Measurements from ENCODE around the gene PLA2G4B. TPM values are rescaled to one million over a fixed set of nuclear protein-coding genes. Genes with fewer than 3 reads are reported as not detected.

PLA2G4B gene
- polyA plus RNA-seq, 1 donor, result 16.4 TPM

- no peak for DNase-seq
These were observed 31.4 kb downstream of the PLA2G4B start for GRCh38 chr15:41869770-41870688.

- DNase-seq, result no peak
These were observed 32.0 kb downstream of the PLA2G4B start for GRCh38 chr15:41870689-41871081.

GRCh38 chr15:41871175-41871905 is 32.7 kb downstream of the PLA2G4B start:
- DNase-seq, result no peak

- DNase-seq, result no peak
These were observed 33.6 kb downstream of the PLA2G4B start for GRCh38 chr15:41872166-41872747.

- no peak for DNase-seq
These were observed 35.1 kb downstream of the PLA2G4B start for GRCh38 chr15:41873711-41874110.

GRCh38 chr15:41874736-41875135 is 36.1 kb downstream of the PLA2G4B start:
- no peak for DNase-seq

- no peak for DNase-seq
These were observed 37.4 kb downstream of the PLA2G4B start for GRCh38 chr15:41876007-41876406.

- DNase-seq, result no peak
These were observed 38.0 kb downstream of the PLA2G4B start for GRCh38 chr15:41876689-41877088.

- DNase-seq, result no peak
These were observed 39.1 kb downstream of the PLA2G4B start for GRCh38 chr15:41877631-41878354.

GRCh38 chr15:41878355-41878699 is 39.7 kb downstream of the PLA2G4B start:
- DNase-seq, result no peak

GRCh38 chr15:41879321-41879845 is 40.7 kb downstream of the PLA2G4B start:
- no peak for DNase-seq

GRCh38 chr15:41880156-41880877 is 41.7 kb downstream of the PLA2G4B start:
- DNase-seq, result no peak

GRCh38 chr15:41881086-41881485 is 42.4 kb downstream of the PLA2G4B start:
- DNase-seq, result no peak

GRCh38 chr15:41881550-41881919 is 42.9 kb downstream of the PLA2G4B start:
- DNase-seq, result no peak

GRCh38 chr15:41881920-41882688 is 43.5 kb downstream of the PLA2G4B start:
- no peak for DNase-seq

GRCh38 chr15:41882689-41883483 is 44.2 kb downstream of the PLA2G4B start:
- DNase-seq, result no peak

- DNase-seq, result no peak
These were observed 44.8 kb downstream of the PLA2G4B start for GRCh38 chr15:41883484-41883825.

- DNase-seq, result no peak
These were observed 45.8 kb downstream of the PLA2G4B start for GRCh38 chr15:41884458-41884857.

GRCh38 chr15:41885321-41885720 is 46.7 kb downstream of the PLA2G4B start:
- no peak for DNase-seq

GRCh38 chr15:41885841-41886240 is 47.2 kb downstream of the PLA2G4B start:
- no peak for DNase-seq

Data from left kidney (tissue), 2 donors.